Activated naive CD4-positive, alpha-beta T cell treated with anti-CD3 and anti-CD28 coated beads, Interleukin-2, amount 50 U/mL, for 24 hours (primary cell): ENCODE results near the gene DNAJB1.
A peak's percentile ranks its signal among the peaks of the same experiment; 100 is the strongest.

Source experiments
- H3K27ac Mint-ChIP-seq: one replicate; pipeline ENCODE4 v1.8.0; 2021; ENCODE audit warnings: mild to moderate bottlenecking, mixed read lengths
- H3K27me3 Mint-ChIP-seq: one replicate; pipeline ENCODE4 v1.8.0; 2021; ENCODE audit warnings: mixed read lengths
- H3K36me3 Mint-ChIP-seq: one replicate; pipeline ENCODE4 v1.8.0; 2021; ENCODE audit warnings: mixed read lengths
- H3K4me1 Mint-ChIP-seq: one replicate; pipeline ENCODE4 v1.8.0; 2021; ENCODE audit warnings: mixed read lengths
- H3K4me3 Mint-ChIP-seq: one replicate; pipeline ENCODE4 v1.8.0; 2021; ENCODE audit warnings: mild to moderate bottlenecking, mixed read lengths
- H3K9me3 Mint-ChIP-seq: one replicate; pipeline ENCODE4 v1.8.0; 2021; ENCODE audit warnings: mixed read lengths

DNAJB1 gene

GRCh38 chr19:14476327-14476672 lies 41.9 kb downstream of the DNAJB1 start:
- H3K36me3 Mint-ChIP-seq: no peaks in the 10 kb centered on the region
- H3K27me3 Mint-ChIP-seq: peaks cover 14% of the 10 kb centered on the region
- no peaks in the 10 kb centered on the region for H3K9me3 Mint-ChIP-seq
- peaks cover 30% of the 10 kb centered on the region for H3K4me1 Mint-ChIP-seq
- no peak overlapping the region for H3K4me3 Mint-ChIP-seq
- H3K27ac Mint-ChIP-seq: no peak overlapping the region

GRCh38 chr19:14475251-14476073 lies 42.7 kb downstream of the DNAJB1 start, which contains the start of gene PTGER1:
Gene PTGER1, minus strand, starts transcription at chr19:14475354. Its CDS starts 1,034 bp downstream, at chr19:14474320.
- Mint-ChIP-seq H3K9me3 (no peaks in the 10 kb centered on the region), H3K27me3 (peaks cover 14% of the 10 kb centered on the region), H3K4me3 (no peak within 1 kb of the TSS), H3K27ac (no peak within 1 kb of the TSS), H3K4me1 (peaks cover 30% of the 10 kb centered on the region), H3K36me3 (no peaks in the 10 kb centered on the region)

GRCh38 chr19:14474827-14475226 lies 43.4 kb downstream of the DNAJB1 start:
- no peak overlapping the region for H3K4me3 Mint-ChIP-seq
- H3K27ac Mint-ChIP-seq: no peak overlapping the region
- peaks cover 14% of the 10 kb centered on the region for H3K27me3 Mint-ChIP-seq
- peaks cover 30% of the 10 kb centered on the region for H3K4me1 Mint-ChIP-seq
- no peaks in the 10 kb centered on the region for H3K9me3 Mint-ChIP-seq
- H3K36me3 Mint-ChIP-seq: no peaks in the 10 kb centered on the region

DNA sequence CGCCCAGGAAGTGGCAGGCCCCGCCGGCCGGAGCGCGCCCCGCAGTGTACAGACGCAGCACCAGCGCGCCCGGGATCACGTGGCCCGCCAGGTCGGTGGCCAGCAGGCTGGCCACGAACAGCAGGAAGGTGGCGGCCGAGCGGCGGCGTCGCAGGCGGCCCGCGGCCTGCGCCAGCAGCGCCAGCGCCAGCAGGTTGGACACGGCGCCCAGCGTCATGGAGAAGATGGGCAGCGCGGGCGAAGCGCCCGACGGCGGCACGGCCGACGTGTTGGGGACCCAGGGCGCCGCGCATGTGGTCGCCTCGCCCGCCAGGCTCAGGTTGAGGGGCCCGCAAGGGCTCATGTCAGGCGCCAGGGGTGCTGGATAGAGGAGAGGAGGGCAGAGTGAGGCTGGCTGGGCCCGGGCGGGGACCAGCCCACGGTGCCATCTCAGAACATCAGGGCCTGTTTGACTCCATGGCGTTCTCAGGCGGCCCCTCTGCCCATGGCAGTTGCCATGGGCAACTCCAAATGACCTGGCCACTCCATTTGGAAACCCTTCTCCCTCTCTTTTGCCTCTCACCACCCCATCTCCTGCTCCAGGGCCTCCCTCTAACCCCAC lies 44.1 kb downstream of the DNAJB1 start:
- H3K36me3 Mint-ChIP-seq: peaks cover 2% of the 10 kb centered on the region
- no peak overlapping the region for H3K27ac Mint-ChIP-seq
- peaks cover 30% of the 10 kb centered on the region for H3K4me1 Mint-ChIP-seq
- H3K9me3 Mint-ChIP-seq: no peaks in the 10 kb centered on the region
- H3K4me3 Mint-ChIP-seq: no peak overlapping the region
- H3K27me3 Mint-ChIP-seq: peaks cover 14% of the 10 kb centered on the region

DNA sequence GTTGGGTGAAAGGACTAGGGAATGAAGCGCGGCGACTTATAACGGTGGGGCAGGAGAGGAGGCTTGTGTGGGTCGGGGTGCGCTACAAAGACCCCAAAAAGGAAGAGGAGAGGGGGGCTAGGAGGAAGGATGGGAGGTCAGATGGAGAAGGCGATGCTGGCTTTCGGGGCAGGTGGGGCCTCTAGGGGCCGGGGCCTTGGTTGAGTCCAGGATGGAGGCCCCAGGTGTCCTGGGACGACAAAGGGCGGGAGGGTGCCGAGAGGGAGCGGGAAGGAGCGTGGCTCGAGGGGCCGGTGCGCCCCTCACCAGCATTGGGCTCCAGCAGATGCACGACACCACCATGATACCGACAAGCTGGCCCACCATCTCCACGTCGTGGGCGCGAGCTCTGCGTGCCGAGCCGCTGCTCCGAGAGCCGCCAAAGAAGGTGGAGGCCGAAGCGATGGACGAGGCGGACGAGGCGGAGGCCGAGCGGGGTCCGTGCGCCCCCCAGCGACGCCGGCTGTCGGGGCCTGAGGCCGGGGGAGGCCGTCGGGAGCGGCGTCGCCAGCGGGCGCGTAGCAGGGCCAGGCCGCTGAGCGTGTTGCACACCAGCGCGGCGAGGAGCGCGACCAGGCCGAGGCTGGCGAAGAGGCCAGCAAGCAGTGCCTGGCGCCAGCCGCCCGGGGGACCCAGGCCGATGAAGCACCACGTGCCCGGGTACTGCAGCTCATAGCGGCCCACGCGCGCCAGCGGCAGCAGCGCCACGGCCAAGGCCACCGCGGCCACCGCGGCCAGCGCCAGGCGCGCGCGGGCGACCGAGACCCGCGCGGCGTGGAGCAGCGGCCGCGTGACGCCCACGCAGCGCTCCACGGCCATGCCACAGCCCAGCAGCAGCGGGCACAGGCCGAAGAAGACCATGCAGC lies 44.9 kb downstream of the DNAJB1 start:
- Mint-ChIP-seq H3K27ac (no peak overlapping the region), H3K4me1 (peaks cover 30% of the 10 kb centered on the region), H3K4me3 (peak overlapping the region; percentile 58), H3K9me3 (no peaks in the 10 kb centered on the region), H3K27me3 (peaks cover 14% of the 10 kb centered on the region), H3K36me3 (peaks cover 2% of the 10 kb centered on the region)

DNA sequence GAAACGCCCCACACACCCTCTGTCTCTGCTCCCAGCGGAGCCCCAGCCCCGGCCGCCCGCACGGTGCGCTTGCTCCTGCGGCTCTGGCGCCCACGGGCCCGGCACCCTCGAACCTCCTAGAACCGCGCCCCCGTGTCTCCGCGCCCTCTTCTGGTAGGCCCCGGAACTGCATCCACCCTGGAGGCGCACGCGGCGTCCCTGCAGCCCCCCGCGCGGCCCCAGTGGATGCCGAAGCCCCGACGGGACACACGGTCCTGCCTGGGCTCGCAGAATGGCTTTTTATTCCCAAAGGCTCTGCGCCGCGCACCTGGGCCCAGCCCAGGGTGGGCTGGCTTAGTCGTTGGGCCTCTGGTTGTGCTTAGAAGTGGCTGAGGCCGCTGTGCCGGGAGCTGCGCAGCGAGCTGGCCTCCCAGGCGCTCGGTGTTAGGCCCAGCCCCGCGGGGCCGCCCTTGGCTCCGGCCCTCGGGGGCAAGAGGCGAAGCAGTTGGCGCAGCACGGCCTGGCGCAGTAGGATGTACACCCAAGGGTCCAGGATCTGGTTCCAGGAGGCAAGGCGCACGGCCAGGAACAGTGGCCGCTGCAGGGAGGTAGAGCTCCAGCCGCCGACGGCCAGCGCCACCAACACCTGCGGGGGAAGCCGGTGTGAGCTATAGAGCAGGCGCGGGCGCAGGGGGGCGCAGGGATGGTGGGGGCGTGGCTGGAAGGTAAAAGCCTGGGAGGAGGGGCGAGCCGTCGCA lies 45.8 kb downstream of the DNAJB1 start:
- Mint-ChIP-seq H3K9me3 (no peaks in the 10 kb centered on the region), H3K36me3 (peaks cover 2% of the 10 kb centered on the region), H3K4me3 (peak overlapping the region; percentile 58), H3K4me1 (peaks cover 30% of the 10 kb centered on the region), H3K27ac (no peak overlapping the region), H3K27me3 (peaks cover 14% of the 10 kb centered on the region)

DNA sequence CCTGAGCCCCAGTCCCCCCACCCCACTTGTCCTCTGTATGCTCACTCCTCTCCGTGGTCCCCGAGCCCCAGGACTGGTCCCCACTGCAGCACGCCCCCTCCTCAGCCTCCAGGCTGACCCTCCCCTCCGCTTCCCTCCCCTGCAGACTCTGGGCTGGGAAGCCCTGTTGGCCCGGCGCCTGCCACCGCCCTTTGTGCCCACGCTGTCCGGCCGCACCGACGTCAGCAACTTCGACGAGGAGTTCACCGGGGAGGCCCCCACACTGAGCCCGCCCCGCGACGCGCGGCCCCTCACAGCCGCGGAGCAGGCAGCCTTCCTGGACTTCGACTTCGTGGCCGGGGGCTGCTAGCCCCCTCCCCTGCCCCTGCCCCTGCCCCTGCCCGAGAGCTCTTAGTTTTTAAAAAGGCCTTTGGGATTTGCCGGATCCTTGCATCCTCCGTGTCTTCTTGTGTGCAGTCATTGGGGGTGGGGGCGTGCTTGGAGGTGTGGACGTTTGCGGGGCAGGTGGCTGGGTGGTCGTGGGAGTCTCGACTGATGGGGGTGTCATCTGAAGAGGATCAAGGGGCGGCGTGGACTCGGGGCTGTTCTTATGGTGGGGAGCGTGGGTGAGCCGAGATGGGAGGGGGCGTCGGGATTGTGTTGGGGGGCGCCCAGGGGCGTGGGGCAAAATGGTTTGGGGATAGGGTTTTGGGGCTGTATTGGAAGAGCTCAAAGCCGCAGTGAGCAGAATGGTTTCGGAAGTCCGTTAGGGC lies 46.6 kb downstream of the DNAJB1 start:
- H3K36me3 Mint-ChIP-seq: peaks cover 2% of the 10 kb centered on the region
- peaks cover 14% of the 10 kb centered on the region for H3K27me3 Mint-ChIP-seq
- H3K27ac Mint-ChIP-seq: no peak overlapping the region

GRCh38 chr19:14470031-14470876 lies 47.9 kb downstream of the DNAJB1 start:
- peaks cover 2% of the 10 kb centered on the region for H3K36me3 Mint-ChIP-seq
- H3K9me3 Mint-ChIP-seq: no peaks in the 10 kb centered on the region
- H3K4me1 Mint-ChIP-seq: peaks cover 16% of the 10 kb centered on the region
- H3K4me3 Mint-ChIP-seq: no peak overlapping the region
- peaks cover 11% of the 10 kb centered on the region for H3K27me3 Mint-ChIP-seq
- no peak overlapping the region for H3K27ac Mint-ChIP-seq

More for the DNA sequence above, 46.6 kb downstream of the DNAJB1 start:
- Mint-ChIP-seq H3K4me1 (peaks cover 28% of the 10 kb centered on the region), H3K9me3 (no peaks in the 10 kb centered on the region), H3K4me3 (no peak overlapping the region)

- Mint-ChIP-seq H3K27me3 (peaks cover under 1% of the 10 kb centered on the region), H3K36me3 (peaks cover 2% of the 10 kb centered on the region), H3K9me3 (no peaks in the 10 kb centered on the region), H3K4me3 (no peak overlapping the region), H3K27ac (no peak overlapping the region), H3K4me1 (peaks cover 2% of the 10 kb centered on the region)
Measured at GRCh38 chr19:14467816-14468215, 50.4 kb downstream of the DNAJB1 start.

DNA sequence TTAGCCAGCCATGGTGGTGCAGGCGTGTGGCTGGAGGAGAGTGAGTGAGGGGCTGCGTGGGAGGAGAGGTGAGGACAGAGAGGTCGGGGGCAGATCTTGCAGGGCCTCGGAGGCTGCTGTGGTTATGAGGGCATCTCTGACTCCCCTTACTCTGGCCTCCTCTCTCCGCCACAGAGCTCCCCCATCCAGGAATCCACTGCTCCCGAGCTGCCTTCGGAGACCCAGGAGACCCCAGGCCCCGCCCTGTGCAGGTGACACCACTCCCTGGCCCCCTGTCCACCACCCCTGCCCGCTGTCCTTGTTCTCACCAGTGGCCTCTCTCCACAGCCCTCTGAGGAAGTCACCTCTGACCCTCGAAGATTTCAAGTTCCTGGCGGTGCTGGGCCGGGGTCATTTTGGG lies 50.8 kb downstream of the DNAJB1 start:
- H3K36me3 Mint-ChIP-seq: peaks cover 2% of the 10 kb centered on the region

More for the DNA sequence above, 50.8 kb downstream of the DNAJB1 start:
- Mint-ChIP-seq H3K9me3 (no peaks in the 10 kb centered on the region), H3K27me3 (no peaks in the 10 kb centered on the region), H3K4me3 (no peak overlapping the region), H3K4me1 (no peaks in the 10 kb centered on the region), H3K27ac (peak overlapping the region; percentile 65)
